Keratinocyte (primary cell): ENCODE data around the gene ZBTB26. TPM values are rescaled to one million over a fixed set of nuclear protein-coding genes. Genes with fewer than 3 reads are reported as not detected.

ENCODE experiments used
- DNase-seq: peaks from one replicate; pipeline ENCODE4 v3.0.0-alpha.2; 2011; ENCODE audit warnings: low read depth, missing footprints, low spot score
- FAIRE-seq: peaks from 2 replicates; lab custom pipeline; 2011; peaks lifted over from hg19 to GRCh38; lab: Jason Lieb, UNC
- H2AFZ ChIP-seq: 2 replicates; pipeline ENCODE4 v1.6.0; 2012; ENCODE audit warnings: low read length, control low read depth, inconsistent platforms; ENCODE audit not compliant: control insufficient read depth
- H3K27ac ChIP-seq: 2 replicates; pipeline ENCODE4 v1.5.1; 2011; ENCODE audit warnings: low read length; ENCODE audit not compliant: control insufficient read depth, insufficient read depth
- H3K27me3 ChIP-seq: 3 replicates; pipeline ENCODE4 v1.6.0; 2011; ENCODE audit warnings: low read length; ENCODE audit not compliant: control insufficient read depth, insufficient read depth; ENCODE audit errors: extremely low read depth
- H3K36me3 ChIP-seq, 2 experiments: 2 replicates in 1 of 2; 3 replicates in 1 of 2; pipeline ENCODE4 v1.5.1; 2011; ENCODE audit warnings: low read length in 2 of 2, mild to moderate bottlenecking in 1 of 2; ENCODE audit not compliant: control insufficient read depth in 2 of 2, insufficient read depth in 2 of 2; ENCODE audit errors: extremely low read depth in 1 of 2
- H3K4me1 ChIP-seq: 3 replicates; pipeline ENCODE4 v1.5.1; 2011; ENCODE audit warnings: low read length; ENCODE audit not compliant: control insufficient read depth, insufficient read depth; ENCODE audit errors: extremely low read depth
- H3K4me2 ChIP-seq: 3 replicates; pipeline ENCODE4 v1.6.0; 2011; ENCODE audit warnings: low read depth, low read length; ENCODE audit not compliant: control insufficient read depth, insufficient read depth; ENCODE audit errors: extremely low read depth
- H3K4me3 ChIP-seq, 3 experiments: fragments of 200-600 bp in 1 of 3; sonication (generic) in 1 of 3; 2 replicates in 2 of 3; 3 replicates in 1 of 3; pipeline ENCODE4 v1.5.1; 2011 to 2016; ENCODE audit warnings: low read length in 3 of 3, mild to moderate bottlenecking in 3 of 3, control low read depth in 2 of 3, inconsistent platforms in 1 of 3, low read depth in 1 of 3, mixed read lengths in 1 of 3, mixed run types in 1 of 3, moderate library complexity in 1 of 3; ENCODE audit not compliant: control insufficient read depth in 2 of 3, insufficient read depth in 2 of 3; ENCODE audit errors: extremely low read depth in 1 of 3
- H3K79me2 ChIP-seq: 2 replicates; pipeline ENCODE4 v1.6.0; 2012; ENCODE audit warnings: low read length; ENCODE audit not compliant: control insufficient read depth, insufficient read depth
- H3K9ac ChIP-seq: 3 replicates; pipeline ENCODE4 v1.6.0; 2011; ENCODE audit warnings: low read length; ENCODE audit not compliant: control insufficient read depth, insufficient read depth; ENCODE audit errors: extremely low read depth
- H3K9me1 ChIP-seq: 3 replicates; pipeline ENCODE4 v1.6.0; 2011; ENCODE audit warnings: low read length; ENCODE audit not compliant: control insufficient read depth, insufficient read depth; ENCODE audit errors: extremely low read depth
- H3K9me3 ChIP-seq: 2 replicates; pipeline ENCODE4 v1.5.1; 2012; ENCODE audit warnings: low read depth, low read length; ENCODE audit not compliant: control insufficient read depth
- H4K20me1 ChIP-seq: 3 replicates; pipeline ENCODE4 v1.6.0; 2011; ENCODE audit warnings: low read length; ENCODE audit not compliant: control insufficient read depth, insufficient read depth; ENCODE audit errors: extremely low read depth
- CTCF ChIP-seq, 3 experiments: IDR thresholded peaks in 1 of 3; conservative IDR thresholded peaks in 1 of 3; optimal IDR thresholded peaks in 1 of 3; 2 replicates in 2 of 3; 3 replicates in 1 of 3; pipeline versions ENCODE3 to v1.5.1; 2011; ENCODE audit warnings: low read length in 3 of 3, mild to moderate bottlenecking in 3 of 3, moderate library complexity in 2 of 3, control low read depth in 1 of 3, inconsistent platforms in 1 of 3; ENCODE audit not compliant: insufficient read depth in 2 of 3; ENCODE audit errors: extremely low read depth in 1 of 3
- EZH2 ChIP-seq: IDR thresholded peaks from one replicate; pipeline ENCODE4 v1.6.1; 2012; ENCODE audit warnings: inconsistent platforms, mild to moderate bottlenecking, low read length, moderate library complexity
- dilution Hi-C: fragments of 300-500 bp; cut with MboI; formaldehyde crosslinking; loops from one replicate; pipeline ENCODE4 v1.7.0; 2020; ENCODE audit warnings: low sequenced_read_pairs; ENCODE audit not compliant: extremely low pct_ligation_motif_present
- polyA plus RNA-seq, 5 experiments: library from polyadenylated mRNA; depleted of rRNA in 3 of 5; stranded (reverse) in 3 of 5; stranded (forward) in 1 of 5; unstranded in 1 of 5; fragments of >200 nt; gene quantifications; 1 replicate in 1 of 5; 2 replicates in 3 of 5; 3 replicates in 1 of 5; pipeline versions ENCODE4 v1.2.1 to v1.2.3, GENCODE V29; 2011 to 2012; ENCODE audit warnings: missing spikeins in 2 of 5, low read depth in 1 of 5, low replicate concordance in 1 of 5

ZBTB26 gene
- polyA plus RNA-seq, 1 donor (not counting 4 experiments of a cell fraction or from before 2014, with no cell fraction given) = 4.1 TPM

- dilution Hi-C loops = no loop called here
These were observed 5.6 kb upstream of the ZBTB26 start for GRCh38 chr9:122936883-122937282.

GRCh38 chr9:122936464-122936863, 5.2 kb upstream of the ZBTB26 start:
- H3K9ac ChIP-seq = no peak overlapping the region
- H2AFZ ChIP-seq = no peak overlapping the region
- peaks cover 0 to 2% of the 10 kb centered on the region in 2 experiments for H3K36me3 ChIP-seq
- no peaks in the 10 kb centered on the region for H3K27me3 ChIP-seq
- no peak overlapping the region for H3K4me2 ChIP-seq
- no peaks in the 10 kb centered on the region for H4K20me1 ChIP-seq
- no peak overlapping the region for H3K4me3 ChIP-seq
- peaks cover 9% of the 10 kb centered on the region for H3K4me1 ChIP-seq
- DNase-seq (no peak), FAIRE-seq (no peak)
- no peak overlapping the region for H3K27ac ChIP-seq
- TF ChIP-seq EZH2 (no peak), CTCF (optimal IDR thresholded peaks at IDR 0.05 in 1 of 3, IDR thresholded peaks at IDR 0.05 in 1 of 3, conservative IDR thresholded peaks at IDR 0.05 in 1 of 3; ENCODE audit: extremely low read depth in 1 of 3, insufficient read depth in 2 of 3, low read length in 3 of 3) (no peak)
- dilution Hi-C loops = no loop called here
- H3K9me1 ChIP-seq = no peaks in the 10 kb centered on the region
- no peaks in the 10 kb centered on the region for H3K9me3 ChIP-seq
- peaks cover 42% of the 10 kb centered on the region for H3K79me2 ChIP-seq

More at GRCh38 chr9:122936883-122937282, 5.6 kb upstream of the ZBTB26 start:
- no peaks in the 10 kb centered on the region for H3K9me3 ChIP-seq
- TF ChIP-seq EZH2 = no peak
- TF ChIP-seq CTCF (optimal IDR thresholded peaks at IDR 0.05 in 1 of 3, IDR thresholded peaks at IDR 0.05 in 1 of 3, conservative IDR thresholded peaks at IDR 0.05 in 1 of 3; ENCODE audit: extremely low read depth in 1 of 3, insufficient read depth in 2 of 3, low read length in 3 of 3) = no peak
- no peaks in the 10 kb centered on the region for H4K20me1 ChIP-seq
- DNase-seq (no peak), FAIRE-seq (no peak)
- no peak overlapping the region for H2AFZ ChIP-seq
- H3K4me3 ChIP-seq = no peak overlapping the region
- H3K9ac ChIP-seq = no peak overlapping the region
- H3K27me3 ChIP-seq = no peaks in the 10 kb centered on the region
- peaks cover 9% of the 10 kb centered on the region for H3K4me1 ChIP-seq
- H3K27ac ChIP-seq = no peak overlapping the region
- H3K9me1 ChIP-seq = no peaks in the 10 kb centered on the region
- peaks cover 42% of the 10 kb centered on the region for H3K79me2 ChIP-seq
- no peak overlapping the region for H3K4me2 ChIP-seq
- peaks cover 0 to 2% of the 10 kb centered on the region in 2 experiments for H3K36me3 ChIP-seq
